GM12875 (cell line): ENCODE data around the gene POLR3A.

Experiments
- H3K4me3 ChIP-seq: one replicate; pipeline ENCODE4 v1.5.1; 2011; ENCODE audit warnings: low read depth, low read length, control low read depth
- TF ChIP-seq, protein P1 (sequence below): IDR thresholded peaks from 2 replicates; pipeline ENCODE4 v1.5.1; 2011; ENCODE audit warnings: low read depth, mild to moderate bottlenecking, control low read depth, inconsistent platforms, low read length, moderate library complexity, borderline replicate concordance; ENCODE audit not compliant: insufficient read depth

POLR3A gene

DNA sequence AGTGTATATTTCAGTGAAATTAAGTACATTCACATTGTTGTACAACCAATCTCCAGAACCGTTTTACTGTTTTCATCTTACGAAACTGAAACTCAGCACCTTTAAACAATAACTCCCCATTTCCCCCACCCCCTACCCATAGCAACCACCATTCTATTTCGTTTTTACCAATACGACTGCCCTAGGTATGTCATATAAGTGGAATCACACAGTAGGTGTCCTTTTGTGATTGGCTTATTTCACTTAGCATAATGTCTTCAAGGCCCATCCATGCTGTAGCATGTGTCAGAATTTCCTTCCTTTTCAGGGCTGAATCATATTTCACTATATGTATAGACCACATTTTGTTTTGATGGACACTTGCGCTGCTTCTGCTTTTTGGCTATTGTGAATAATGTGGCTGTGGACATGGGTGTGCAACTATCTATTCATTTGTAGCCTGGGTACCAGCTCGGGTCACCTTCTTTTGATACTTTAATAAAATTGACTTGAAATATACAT, 68.4 kb downstream of the POLR3A start:
- TF ChIP-seq, protein P1, sequence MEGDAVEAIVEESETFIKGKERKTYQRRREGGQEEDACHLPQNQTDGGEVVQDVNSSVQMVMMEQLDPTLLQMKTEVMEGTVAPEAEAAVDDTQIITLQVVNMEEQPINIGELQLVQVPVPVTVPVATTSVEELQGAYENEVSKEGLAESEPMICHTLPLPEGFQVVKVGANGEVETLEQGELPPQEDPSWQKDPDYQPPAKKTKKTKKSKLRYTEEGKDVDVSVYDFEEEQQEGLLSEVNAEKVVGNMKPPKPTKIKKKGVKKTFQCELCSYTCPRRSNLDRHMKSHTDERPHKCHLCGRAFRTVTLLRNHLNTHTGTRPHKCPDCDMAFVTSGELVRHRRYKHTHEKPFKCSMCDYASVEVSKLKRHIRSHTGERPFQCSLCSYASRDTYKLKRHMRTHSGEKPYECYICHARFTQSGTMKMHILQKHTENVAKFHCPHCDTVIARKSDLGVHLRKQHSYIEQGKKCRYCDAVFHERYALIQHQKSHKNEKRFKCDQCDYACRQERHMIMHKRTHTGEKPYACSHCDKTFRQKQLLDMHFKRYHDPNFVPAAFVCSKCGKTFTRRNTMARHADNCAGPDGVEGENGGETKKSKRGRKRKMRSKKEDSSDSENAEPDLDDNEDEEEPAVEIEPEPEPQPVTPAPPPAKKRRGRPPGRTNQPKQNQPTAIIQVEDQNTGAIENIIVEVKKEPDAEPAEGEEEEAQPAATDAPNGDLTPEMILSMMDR: no peak
- no peak overlapping the region for H3K4me3 ChIP-seq

- no peak overlapping the region for H3K4me3 ChIP-seq
- TF ChIP-seq, protein P1: no peak
These were observed 69.3 kb downstream of the POLR3A start for GRCh38 chr10:77959887-77960455.

- no peak overlapping the region for H3K4me3 ChIP-seq
- TF ChIP-seq, protein P1: no peak
These were observed 69.9 kb downstream of the POLR3A start for GRCh38 chr10:77959384-77959783.

GRCh38 chr10:77955136-77955535, 74.2 kb downstream of the POLR3A start:
- TF ChIP-seq, protein P1: no peak
- no peak overlapping the region for H3K4me3 ChIP-seq

- TF ChIP-seq, protein P1: no peak
- H3K4me3 ChIP-seq: no peak overlapping the region
These were observed 80.1 kb downstream of the POLR3A start for GRCh38 chr10:77949167-77949566.

DNA sequence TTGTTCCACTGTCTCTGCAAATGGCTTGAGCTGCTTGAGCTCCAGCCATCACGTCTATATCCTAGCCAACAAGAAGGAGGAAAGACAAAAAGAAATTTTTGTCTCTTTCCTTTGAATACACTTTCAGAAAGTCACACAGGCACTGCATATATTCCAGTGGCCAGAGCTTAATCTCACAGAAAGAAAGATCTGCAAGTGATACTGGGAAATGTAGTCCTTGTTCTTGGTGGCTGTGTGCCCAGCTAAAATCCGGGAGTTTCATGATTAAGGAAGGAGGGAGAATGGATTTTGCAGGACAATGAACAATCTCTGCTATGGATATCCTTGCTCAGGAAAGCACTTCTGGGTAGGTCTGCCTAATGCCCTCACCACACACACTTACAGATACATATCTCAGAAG, 83.2 kb downstream of the POLR3A start:
- TF ChIP-seq, protein P1: no peak
- no peak overlapping the region for H3K4me3 ChIP-seq

GRCh38 chr10:77944519-77944918, 84.8 kb downstream of the POLR3A start:
- H3K4me3 ChIP-seq: no peak overlapping the region
- TF ChIP-seq, protein P1: no peak
